Body of pancreas (tissue), 4 donors: ENCODE measurements around the gene C5orf15. TPM values are rescaled to one million over a fixed set of nuclear protein-coding genes. Genes with fewer than 3 reads are reported as not detected.

Source experiments
- ATAC-seq: fragments of 150-250 bp; one replicate; pipeline ENCODE4 v1.9.1; 2016
- DNase-seq, 4 donors: peaks; one replicate each; pipeline ENCODE4 v3.0.0-alpha.2; 2019
- H3K27ac ChIP-seq, 4 donors: fragments of 200-600 bp; sonication (generic); 1 replicate in 3 of 4; 2 replicates in 1 of 4; pipeline versions ENCODE4 v1.5.1 to v1.6.1; 2016 to 2019; ENCODE audit warnings: mild to moderate bottlenecking in 1 of 4, mixed read lengths in 1 of 4, moderate library complexity in 1 of 4
- H3K27me3 ChIP-seq, 2 donors: fragments of 200-600 bp; sonication (generic); one replicate each; pipeline ENCODE4 v1.6.0; 2016; ENCODE audit warnings: mild to moderate bottlenecking in 1 of 2
- H3K36me3 ChIP-seq, 2 donors: fragments of 200-600 bp; sonication (generic); replicated peaks in 1 of 2; 2 replicates each; pipeline ENCODE4 v1.5.1; 2016; ENCODE audit warnings: low read depth in 2 of 2; ENCODE audit not compliant: insufficient read depth in 1 of 2
- H3K4me1 ChIP-seq: fragments of 200-600 bp; sonication (generic); one replicate; pipeline ENCODE4 v1.6.0; 2016
- H3K4me3 ChIP-seq, 2 donors: fragments of 200-600 bp; sonication (generic); 1 replicate in 1 of 2; 2 replicates in 1 of 2; pipeline ENCODE4 v1.5.1; 2016 to 2019
- H3K9me3 ChIP-seq, 3 donors: fragments of 200-600 bp; sonication (generic); 1 replicate in 2 of 3; 2 replicates in 1 of 3; pipeline ENCODE4 v1.5.1; 2016
- CTCF ChIP-seq, 7 experiments: fragments of 450-650 bp in 4 of 7; fragments of 200-600 bp in 3 of 7; sonication (generic) in 3 of 7; IDR thresholded peaks; one replicate each; pipeline ENCODE4 v1.5.1; 2016 to 2019; ENCODE audit warnings: antibody characterized with exemption in 7 of 7
- POLR2A ChIP-seq, 3 donors: fragments of 450-650 bp; IDR thresholded peaks; one replicate each; pipeline ENCODE4 v1.6.1; 2016; ENCODE audit warnings: antibody characterized with exemption in 3 of 3, mild to moderate bottlenecking in 2 of 3
- WGBS, 2 donors: methylation state at CpG; one replicate each; pipeline ENCODE4 v1.1.5; 2017; 5-methylcytosine and 5-hydroxymethylcytosine counted together
- intact Hi-C: fragments of 100-400 bp; cut with DNase I; formaldehyde crosslinking; loops from one replicate; pipeline ENCODE4 v1.15.1; 2023
- total RNA-seq, 2 donors: library from RNA; depleted of rRNA; stranded (reverse); fragments of >200 nt; gene quantifications; one replicate each; pipeline ENCODE4 v1.1.0, GENCODE V29; 2016

The C5orf15 gene
- total RNA-seq, 2 donors from 2014 or later: 20.4 to 28.0 TPM

- peaks cover 44% of the 10 kb centered on the region for H3K4me1 ChIP-seq
- H3K4me3 ChIP-seq: no peak overlapping the region
- 79 to 83% methylated on average over 6 of the region's 6 CpGs for WGBS, 2 donors
- H3K9me3 ChIP-seq: no peaks in the 10 kb centered on the region
- intact Hi-C loops: no loop called here
- no peak for TF ChIP-seq CTCF (IDR thresholded peaks at IDR 0.05)
- TF ChIP-seq POLR2A (IDR thresholded peaks at IDR 0.05): no peak
- ATAC-seq (no peak), DNase-seq (no peak)
- H3K27me3 ChIP-seq: no peaks in the 10 kb centered on the region
- H3K27ac ChIP-seq: no peak overlapping the region
- no peaks in the 10 kb centered on the region for H3K36me3 ChIP-seq
Observed at GRCh38 chr5:133916914-133917313, 51.5 kb downstream of the C5orf15 start.

- no peak overlapping the region for H3K4me3 ChIP-seq
- DNase-seq: no peak
- H3K27ac ChIP-seq: no peak overlapping the region
- H3K9me3 ChIP-seq: no peaks in the 10 kb centered on the region
- no peak for ATAC-seq
- no peak for TF ChIP-seq POLR2A (IDR thresholded peaks at IDR 0.05)
- no peaks in the 10 kb centered on the region for H3K27me3 ChIP-seq
- WGBS, 2 donors: 73 to 85% methylated on average over 1 of the region's 1 CpG
- no peaks in the 10 kb centered on the region for H3K36me3 ChIP-seq
- intact Hi-C loops: no loop called here
- H3K4me1 ChIP-seq: peaks cover 44% of the 10 kb centered on the region
Observed at GRCh38 chr5:133916479-133916878, 51.9 kb downstream of the C5orf15 start.

GRCh38 chr5:133914434-133914833, 54.0 kb downstream of the C5orf15 start:
- ATAC-seq: no peak
- Histone ChIP-seq H3K9me3 (no peaks in the 10 kb centered on the region), H3K27ac (peak overlapping the region in 3 of 4 donors; percentile 2 to 72 (median 61)), H3K4me3 (no peak overlapping the region), H3K27me3 (no peaks in the 10 kb centered on the region), H3K36me3 (no peaks in the 10 kb centered on the region), H3K4me1 (peaks cover 44% of the 10 kb centered on the region)
- intact Hi-C loops: no loop called here
- DNase-seq: no peak
- 60 to 66% methylated on average over 3 of the region's 3 CpGs for WGBS, 2 donors
- TF ChIP-seq POLR2A (IDR thresholded peaks at IDR 0.05) (no peak), CTCF (IDR thresholded peaks at IDR 0.05) (no peak)

- WGBS, 2 donors: 25 to 32% methylated on average over 8 of the region's 8 CpGs
- intact Hi-C loops: no loop called here
- TF ChIP-seq CTCF (IDR thresholded peaks at IDR 0.05) (no peak), POLR2A (IDR thresholded peaks at IDR 0.05) (no peak)
- Histone ChIP-seq H3K4me1 (peaks cover 40% of the 10 kb centered on the region), H3K4me3 (no peak overlapping the region), H3K9me3 (no peaks in the 10 kb centered on the region), H3K27me3 (no peaks in the 10 kb centered on the region), H3K27ac (peak overlapping the region in 3 of 4 donors; percentile 42 to 72 (median 61)), H3K36me3 (no peaks in the 10 kb centered on the region)
- ATAC-seq (peak; percentile 78), DNase-seq (peak in 1 of 4 donors; percentile 15)
Observed at GRCh38 chr5:133913413-133914155, 54.8 kb downstream of the C5orf15 start.

GRCh38 chr5:133912951-133913350, 55.5 kb downstream of the C5orf15 start:
- no peaks in the 10 kb centered on the region for H3K9me3 ChIP-seq
- WGBS, 2 donors: 56 to 61% methylated on average over 10 of the region's 10 CpGs
- ATAC-seq (peak; percentile 34), DNase-seq (no peak)
- peak overlapping the region in 3 of 4 donors; percentile 42 to 72 (median 61) for H3K27ac ChIP-seq
- intact Hi-C loops: no loop called here
- peaks cover 34% of the 10 kb centered on the region for H3K4me1 ChIP-seq
- no peak for TF ChIP-seq POLR2A (IDR thresholded peaks at IDR 0.05)
- no peak for TF ChIP-seq CTCF (IDR thresholded peaks at IDR 0.05)
- H3K36me3 ChIP-seq: no peaks in the 10 kb centered on the region
- H3K4me3 ChIP-seq: no peak overlapping the region
- no peaks in the 10 kb centered on the region for H3K27me3 ChIP-seq
